ENCODE data around the gene CPOX. TPM values are rescaled to one million over a fixed set of nuclear protein-coding genes. Genes with fewer than 3 reads are reported as not detected.
"Not testable (repeated sequence)": the region's sequence is repeated elsewhere in the genome, so short reads cannot be mapped to it uniquely, and the experiment has no call there.

The CPOX gene
- total RNA-seq (2014; rRNA removed; shearing (Covaris generic)), result 25.3 and 28.3 TPM in 2 replicates

DNA sequence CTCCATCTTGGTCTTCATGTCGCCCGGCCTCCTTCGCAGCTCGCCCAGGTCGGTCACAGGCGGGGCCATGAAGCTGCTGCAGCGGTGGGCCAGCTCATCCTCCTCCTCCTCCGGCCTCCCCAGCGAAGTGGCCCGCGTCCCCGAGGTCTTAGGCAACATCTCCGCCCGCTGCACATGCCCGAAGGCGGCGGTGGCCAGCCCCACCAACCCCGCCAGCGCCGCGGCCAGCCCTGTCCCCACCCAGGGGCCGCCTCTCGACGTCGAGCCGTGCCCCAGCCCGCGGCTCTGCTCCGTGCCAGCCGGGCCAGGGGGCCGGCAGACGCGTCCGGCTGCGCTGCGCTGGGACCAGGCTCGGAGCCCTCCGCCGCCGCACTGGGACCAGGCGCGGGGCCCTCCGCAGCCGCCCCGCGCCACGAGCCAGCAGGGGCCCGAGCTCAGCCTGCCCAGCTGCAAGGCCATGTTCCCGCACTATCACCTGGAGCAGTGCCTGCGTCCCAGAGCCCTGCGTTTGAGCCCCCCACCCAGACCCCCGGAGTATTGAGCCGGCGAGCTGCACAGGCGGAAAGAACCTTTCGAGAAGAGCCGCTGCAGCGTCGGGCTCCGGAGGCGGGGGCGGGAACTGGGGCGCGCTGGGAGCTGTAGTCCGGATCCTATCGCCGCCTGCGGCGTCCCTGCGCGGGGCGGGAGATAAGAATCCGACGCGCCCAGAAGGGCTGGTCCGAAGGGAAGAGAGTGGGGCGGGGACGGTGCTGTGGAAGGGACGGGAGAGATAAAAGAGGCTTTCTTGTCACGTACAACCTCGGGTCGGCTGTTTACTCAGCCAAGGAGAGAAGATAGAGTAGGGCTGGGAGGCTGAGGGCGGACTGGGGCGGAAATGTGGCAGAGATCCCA lies at the start of gene CPOX:
CPOX (minus strand) TSS at position 566 of the 891 bp plus-strand sequence; CDS start at position 459, 107 bp downstream.
- H3K4me3 ChIP-seq, result peak within 1 kb of the TSS; percentile 89
- H3K27me3 ChIP-seq, result no peaks in the 10 kb centered on the region
- no peaks in the 10 kb centered on the region for H3K9me3 ChIP-seq (replicated peaks)
- peak within 1 kb of the TSS; percentile 37 for H3K27ac ChIP-seq
- peak; percentile 90 to 94 for DNase-seq
- H3K36me3 ChIP-seq, result peaks cover 14% of the 10 kb centered on the region
- no peaks in the 10 kb centered on the region for H3K4me1 ChIP-seq

DNA sequence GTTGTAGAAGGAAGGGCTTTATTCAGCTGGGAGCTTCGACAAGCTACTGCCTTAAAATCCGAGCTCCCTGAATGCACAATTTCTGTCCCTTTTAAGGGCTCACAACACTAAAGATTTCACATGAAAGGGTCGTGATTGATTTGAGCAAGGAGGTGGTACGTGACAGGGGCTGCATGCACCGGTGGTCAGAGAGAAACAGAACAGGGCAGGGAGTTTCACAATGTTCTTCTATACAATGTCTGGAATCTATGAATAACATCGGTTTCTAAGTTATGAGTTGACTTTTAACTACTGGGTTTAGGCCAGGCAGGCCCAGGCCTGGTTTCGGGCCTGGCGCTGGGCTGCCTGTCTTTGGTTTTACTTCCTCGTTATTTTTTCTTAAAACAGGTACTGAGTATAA lies 49.4 kb upstream of the CPOX start:
- not testable (repeated sequence) for H3K36me3 ChIP-seq; H3K4me1 ChIP-seq; H3K27me3 ChIP-seq; H3K27ac ChIP-seq; H3K9me3 ChIP-seq (replicated peaks); DNase-seq; H3K4me3 ChIP-seq

DNA sequence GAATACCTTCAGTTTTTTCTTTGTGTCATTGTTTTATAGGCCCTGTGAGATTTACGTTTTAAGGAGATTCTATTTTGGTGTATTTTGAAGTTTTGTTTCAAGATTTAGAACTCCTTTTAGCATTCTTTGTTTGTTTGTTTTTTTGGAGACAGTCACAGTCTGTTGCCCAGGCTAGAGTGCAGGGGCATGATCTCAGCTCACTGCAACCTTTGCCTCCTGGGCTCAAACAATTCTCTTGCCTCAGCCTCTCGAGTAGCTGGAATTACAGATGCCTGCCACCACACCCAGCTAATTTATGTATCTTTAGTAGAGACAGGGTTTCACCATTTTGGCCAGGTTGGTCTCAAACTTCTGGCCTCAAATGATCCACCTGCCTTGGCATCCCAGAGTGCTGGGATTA lies 48.3 kb upstream of the CPOX start:
- not testable (repeated sequence) for H3K27ac ChIP-seq; H3K27me3 ChIP-seq; H3K4me3 ChIP-seq; H3K9me3 ChIP-seq (replicated peaks); H3K4me1 ChIP-seq; H3K36me3 ChIP-seq; DNase-seq

DNA sequence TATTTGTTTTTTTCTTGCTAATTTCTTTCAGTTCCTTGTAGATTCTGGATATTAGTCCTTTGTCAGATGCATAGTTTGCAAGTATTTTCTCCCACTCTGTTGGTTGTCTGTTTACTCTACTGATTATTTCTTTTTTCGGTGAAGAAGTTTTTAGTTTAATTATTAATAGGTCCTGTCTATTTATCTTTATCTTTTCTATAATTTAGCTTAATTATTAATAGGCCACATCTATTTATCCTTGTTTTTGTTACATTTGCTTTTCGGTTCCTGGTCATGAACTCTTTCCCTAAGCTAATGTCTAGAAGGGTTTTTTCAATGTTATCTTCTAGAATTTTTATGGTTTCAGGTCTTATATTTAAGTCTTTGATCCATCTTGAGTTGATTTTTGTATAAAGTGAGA lies 45.1 kb upstream of the CPOX start:
- H3K4me1 ChIP-seq; H3K27me3 ChIP-seq; DNase-seq; H3K27ac ChIP-seq; H3K9me3 ChIP-seq (replicated peaks); H3K36me3 ChIP-seq; H3K4me3 ChIP-seq: not testable (repeated sequence)

DNA sequence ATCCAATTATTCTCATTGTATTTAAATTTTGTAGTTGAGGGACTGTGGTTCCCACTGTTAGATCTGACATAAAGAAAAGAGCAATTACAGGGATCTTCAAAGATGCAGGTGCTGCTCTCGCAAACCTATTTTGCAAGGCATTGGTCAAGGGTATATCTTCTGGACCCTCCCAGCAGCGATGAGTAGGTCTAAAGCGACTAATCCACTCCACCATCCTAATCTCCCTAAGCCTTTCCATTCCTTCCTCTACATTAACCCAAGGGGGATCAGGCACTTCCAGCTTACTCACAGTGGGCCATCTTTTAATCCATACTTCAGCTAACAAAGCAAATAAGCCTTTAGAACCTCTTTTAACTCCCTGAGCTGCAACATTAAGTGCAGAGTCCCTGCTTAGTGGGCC lies 37.0 kb upstream of the CPOX start:
- no peaks in the 10 kb centered on the region for H3K4me1 ChIP-seq
- H3K4me3 ChIP-seq, result no peak overlapping the region
- no peak overlapping the region for H3K27ac ChIP-seq
- no peaks in the 10 kb centered on the region; the same call in 1 of the 2 replicates for H3K27me3 ChIP-seq
- H3K36me3 ChIP-seq, result no peaks in the 10 kb centered on the region
- H3K9me3 ChIP-seq (replicated peaks), result no peaks in the 10 kb centered on the region
- no peak for DNase-seq

DNA sequence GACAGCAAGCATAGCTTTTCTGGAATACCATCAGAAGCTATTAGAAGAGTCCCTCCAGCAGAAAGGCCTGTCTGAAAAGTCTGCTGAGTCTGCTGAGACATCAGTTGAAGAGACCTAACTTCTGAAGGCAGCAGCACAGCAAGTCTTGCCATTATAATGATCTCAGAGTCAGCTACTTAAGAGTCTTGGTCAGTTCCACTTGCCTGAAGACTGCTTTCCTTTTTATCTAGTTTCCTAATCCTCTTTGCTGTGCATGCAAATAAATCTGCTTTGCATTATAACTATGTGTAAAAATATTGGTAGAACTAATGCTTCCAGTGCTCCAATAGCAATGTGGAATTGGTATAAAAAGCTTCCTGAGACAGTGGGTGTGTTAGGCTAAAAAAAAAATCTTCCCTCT lies 34.9 kb upstream of the CPOX start:
- Histone ChIP-seq H3K4me1 (no peaks in the 10 kb centered on the region), H3K27ac (no peak overlapping the region), H3K36me3 (no peaks in the 10 kb centered on the region), H3K9me3 (replicated peaks) (no peaks in the 10 kb centered on the region), H3K4me3 (no peak overlapping the region), H3K27me3 (no peaks in the 10 kb centered on the region; the same call in 1 of the 2 replicates)
- no peak for DNase-seq

DNA sequence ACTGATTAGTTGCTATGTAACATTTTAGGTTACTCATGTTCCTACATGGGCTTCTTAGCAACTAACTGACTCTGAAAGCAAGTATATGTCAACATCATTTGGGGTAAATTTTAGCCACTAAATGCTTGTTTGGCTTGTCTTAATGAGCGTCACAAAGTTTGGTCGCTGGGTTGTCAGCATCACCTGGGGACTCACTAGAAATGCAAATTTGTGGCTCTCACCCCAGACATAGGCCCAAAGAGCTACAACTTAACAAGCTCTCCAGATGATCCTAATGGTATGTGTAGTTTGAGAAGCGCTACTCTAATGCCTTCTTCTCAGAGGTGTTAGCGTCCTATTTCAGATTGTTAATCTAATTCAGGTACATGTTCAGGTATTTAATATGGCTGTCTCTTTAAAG lies 32.7 kb upstream of the CPOX start:
- Histone ChIP-seq H3K27ac (no peak overlapping the region), H3K27me3 (no peaks in the 10 kb centered on the region; the same call in 1 of the 2 replicates), H3K4me3 (no peak overlapping the region), H3K9me3 (replicated peaks) (no peaks in the 10 kb centered on the region), H3K36me3 (no peaks in the 10 kb centered on the region), H3K4me1 (no peaks in the 10 kb centered on the region)
- DNase-seq, result no peak

DNA sequence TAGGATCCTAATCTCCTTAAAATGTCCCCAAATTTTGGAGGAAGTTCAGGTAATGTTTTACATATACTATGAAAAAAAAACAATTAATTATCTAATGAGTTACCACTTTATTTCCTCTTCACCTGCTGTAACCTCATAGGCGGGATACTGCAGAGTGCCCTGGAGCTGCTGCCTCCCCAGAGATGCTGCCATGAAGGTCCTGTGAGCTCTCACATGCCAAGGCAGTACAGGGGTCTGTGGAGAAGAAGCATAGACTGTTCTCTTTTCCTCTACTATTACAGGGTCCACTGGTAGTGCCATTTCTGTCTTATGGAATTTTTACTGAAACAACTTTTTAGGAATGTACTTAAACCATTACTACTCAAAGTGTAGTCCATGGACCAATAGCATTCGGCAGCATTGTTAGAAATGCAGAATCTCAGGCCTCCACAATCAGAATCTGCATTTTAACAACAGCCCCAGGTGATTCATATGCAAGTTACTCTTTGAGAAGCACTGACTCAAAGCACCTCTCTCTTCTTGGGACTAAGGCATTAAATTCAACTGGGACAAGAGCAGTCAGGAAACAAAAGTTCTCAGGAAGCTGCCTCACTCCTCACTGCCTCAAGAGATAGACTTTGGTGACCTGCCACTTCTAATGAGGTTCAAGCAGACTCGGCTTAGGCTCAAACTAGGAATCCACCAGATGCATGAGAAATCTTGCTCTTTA lies 30.3 kb upstream of the CPOX start:
- Histone ChIP-seq H3K4me3 (no peak overlapping the region), H3K36me3 (no peaks in the 10 kb centered on the region), H3K27me3 (no peaks in the 10 kb centered on the region), H3K27ac (no peak overlapping the region), H3K4me1 (no peaks in the 10 kb centered on the region), H3K9me3 (replicated peaks) (no peaks in the 10 kb centered on the region)
- no peak for DNase-seq

DNA sequence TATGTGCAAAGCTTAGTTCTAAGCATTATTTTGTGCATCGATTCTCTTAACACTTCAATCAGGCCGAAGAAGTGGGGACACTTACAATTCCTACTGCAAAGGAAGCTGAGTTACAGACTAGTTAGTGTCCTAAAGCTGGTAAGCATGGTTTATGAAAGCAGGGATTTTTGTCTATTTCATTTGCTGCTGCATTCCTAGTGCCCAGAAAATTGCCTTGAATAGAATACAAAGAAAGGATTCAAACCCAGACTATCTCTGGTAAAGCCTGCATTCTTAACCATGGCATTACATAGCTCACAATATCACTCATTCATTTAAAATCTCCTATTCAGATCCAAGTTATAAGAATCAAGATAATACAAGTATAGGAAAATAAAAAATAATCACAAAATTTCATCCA lies 24.4 kb upstream of the CPOX start:
- no peaks in the 10 kb centered on the region for H3K9me3 ChIP-seq (replicated peaks)
- no peak for DNase-seq
- H3K4me3 ChIP-seq, result no peak overlapping the region
- no peak overlapping the region for H3K27ac ChIP-seq
- H3K27me3 ChIP-seq, result 0 out of 2 replicates have a peak, but pooled peaks cover 3% of the 10 kb centered on the region
- no peaks in the 10 kb centered on the region for H3K36me3 ChIP-seq
- H3K4me1 ChIP-seq, result no peaks in the 10 kb centered on the region; the same call in 1 of the 2 replicates

DNA sequence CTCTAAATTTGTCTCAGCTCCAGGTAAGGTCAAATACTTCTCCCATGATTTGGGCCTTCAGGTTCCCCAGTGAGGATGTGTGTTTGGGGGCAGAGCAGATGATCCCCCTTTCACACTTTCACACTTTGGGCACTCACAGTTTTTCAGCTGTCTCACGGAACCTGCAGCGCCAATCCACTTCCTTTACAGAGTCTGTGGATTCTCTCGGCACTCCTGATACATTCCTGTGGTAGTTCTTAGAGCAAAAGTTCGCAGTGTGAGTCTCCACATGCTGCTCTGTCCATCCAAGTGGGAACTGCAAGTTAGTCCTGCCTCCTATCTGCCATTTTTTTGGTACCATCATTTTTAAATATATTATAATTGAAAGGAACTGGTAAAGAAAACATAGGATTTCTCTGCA lies 20.2 kb upstream of the CPOX start:
- Histone ChIP-seq H3K9me3 (replicated peaks) (no peaks in the 10 kb centered on the region; the same call in 1 of the 2 replicates), H3K4me3 (no peak overlapping the region), H3K36me3 (no peaks in the 10 kb centered on the region), H3K27ac (peak overlapping the region; percentile 23; the same call in 1 of the 2 replicates), H3K27me3 (0 out of 2 replicates have a peak, but pooled peaks cover 3% of the 10 kb centered on the region), H3K4me1 (no peaks in the 10 kb centered on the region; the same call in 1 of the 2 replicates)
- peak; percentile 5 to 23 for DNase-seq

DNA sequence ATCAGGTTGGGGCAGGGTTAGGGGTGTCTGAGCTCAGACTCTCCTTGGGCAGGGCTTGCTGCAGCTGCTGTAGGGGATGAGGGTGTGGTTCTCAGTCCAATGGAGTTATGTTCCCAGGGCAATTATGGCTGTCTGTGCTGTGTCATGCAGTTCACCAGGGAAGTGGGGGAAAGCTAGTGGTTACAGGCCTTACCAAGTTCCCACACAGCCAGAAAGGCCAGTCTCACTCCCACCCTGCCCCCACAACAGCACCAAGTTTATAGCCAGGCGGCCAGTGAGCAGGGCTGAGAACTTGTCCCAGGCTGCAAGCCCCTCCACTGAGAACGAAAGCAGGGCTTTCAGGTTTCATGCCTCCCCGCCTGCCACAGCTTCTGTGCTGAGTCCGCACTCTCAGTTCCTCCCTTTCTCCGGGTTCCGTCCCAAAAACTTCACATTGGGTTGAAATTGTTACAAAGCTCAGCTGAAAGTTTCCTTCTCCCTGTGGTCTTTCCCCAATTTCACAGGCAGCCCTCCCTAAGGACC lies 19.6 kb upstream of the CPOX start:
- Histone ChIP-seq H3K27ac (peak overlapping the region; percentile 23; the same call in 1 of the 2 replicates), H3K4me3 (no peak overlapping the region), H3K4me1 (no peaks in the 10 kb centered on the region; the same call in 1 of the 2 replicates), H3K9me3 (replicated peaks) (no peaks in the 10 kb centered on the region; the same call in 1 of the 2 replicates), H3K36me3 (no peaks in the 10 kb centered on the region), H3K27me3 (0 out of 2 replicates have a peak, but pooled peaks cover 3% of the 10 kb centered on the region)
- peak; percentile 38 to 45 for DNase-seq

DNA sequence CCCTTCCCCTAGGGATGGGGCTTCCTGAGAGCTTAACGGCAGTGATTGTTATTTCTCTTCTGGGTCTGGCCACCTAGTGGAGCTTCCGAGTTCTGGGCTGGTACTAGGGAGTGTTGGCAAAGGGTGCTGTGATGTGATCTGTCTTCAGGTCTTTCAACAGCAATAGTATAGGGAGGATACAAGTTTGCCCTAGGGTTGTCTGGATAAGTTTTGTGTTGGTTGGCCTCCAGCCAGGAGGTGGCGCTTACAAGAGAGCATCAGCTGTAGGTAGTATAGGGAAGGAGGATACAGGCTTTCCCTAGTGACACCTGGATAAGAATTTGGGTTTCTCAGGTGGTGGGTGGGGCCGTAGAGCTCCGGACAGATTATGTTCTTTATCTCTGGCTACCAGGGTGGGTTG lies 19.2 kb upstream of the CPOX start:
- Histone ChIP-seq H3K36me3 (no peaks in the 10 kb centered on the region), H3K27ac (no peak overlapping the region), H3K9me3 (replicated peaks) (no peaks in the 10 kb centered on the region; the same call in 1 of the 2 replicates), H3K27me3 (no peaks in the 10 kb centered on the region), H3K4me1 (no peaks in the 10 kb centered on the region; the same call in 1 of the 2 replicates), H3K4me3 (no peak overlapping the region)
- peak; percentile 39 to 55 for DNase-seq

DNA sequence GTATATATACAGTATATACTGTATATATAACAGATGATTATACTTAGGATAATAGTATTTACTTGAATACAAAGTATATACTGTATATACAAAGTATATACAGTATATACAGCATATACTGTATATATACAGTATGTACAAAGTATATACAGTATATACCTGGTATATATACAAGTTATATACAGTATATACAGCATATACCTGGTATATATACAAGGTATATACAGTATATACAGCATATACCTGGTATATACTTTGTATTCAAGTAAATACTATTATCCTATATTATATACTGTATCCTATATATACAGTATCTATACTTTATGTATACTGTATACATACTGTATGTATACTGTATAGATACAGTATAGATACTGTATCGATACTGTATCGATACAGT lies 14.6 kb upstream of the CPOX start:
- DNase-seq, result no peak
- Histone ChIP-seq H3K4me1 (no peaks in the 10 kb centered on the region), H3K36me3 (no peaks in the 10 kb centered on the region), H3K27me3 (no peaks in the 10 kb centered on the region), H3K4me3 (no peak overlapping the region), H3K27ac (no peak overlapping the region), H3K9me3 (replicated peaks) (peaks cover 3% of the 10 kb centered on the region; the same call in 1 of the 2 replicates)

DNA sequence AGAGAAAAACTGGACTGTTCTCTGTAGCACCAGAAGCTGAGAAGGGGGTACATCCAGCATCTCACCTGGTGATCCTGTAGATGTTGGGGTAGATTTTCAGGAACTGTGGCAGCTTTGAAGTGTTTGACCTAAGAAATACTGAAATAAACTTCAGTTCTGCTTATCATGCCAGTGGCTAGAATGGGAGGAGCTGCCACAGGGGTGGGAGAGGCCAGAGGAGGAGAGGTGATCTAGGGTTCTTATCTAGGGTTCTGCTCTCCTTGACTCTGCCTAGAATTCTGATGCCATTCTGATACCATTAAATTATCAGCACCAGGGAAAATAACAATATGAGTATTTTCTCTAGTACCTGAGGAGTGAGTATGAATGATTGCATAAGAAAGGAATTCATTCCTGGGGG lies 10.2 kb upstream of the CPOX start:
- Histone ChIP-seq H3K4me3 (no peak overlapping the region), H3K4me1 (no peaks in the 10 kb centered on the region), H3K27me3 (no peaks in the 10 kb centered on the region), H3K9me3 (replicated peaks) (0 out of 2 replicates have a peak, but pooled peaks cover 3% of the 10 kb centered on the region), H3K27ac (no peak overlapping the region), H3K36me3 (no peaks in the 10 kb centered on the region)
- no peak for DNase-seq
